ENCODE results near the gene PYY. TPM values are rescaled to one million over a fixed set of nuclear protein-coding genes. Genes with fewer than 3 reads are reported as not detected.

The PYY gene
- total RNA-seq, 1 experiment from 2014 or later: 2.0 TPM

DNA sequence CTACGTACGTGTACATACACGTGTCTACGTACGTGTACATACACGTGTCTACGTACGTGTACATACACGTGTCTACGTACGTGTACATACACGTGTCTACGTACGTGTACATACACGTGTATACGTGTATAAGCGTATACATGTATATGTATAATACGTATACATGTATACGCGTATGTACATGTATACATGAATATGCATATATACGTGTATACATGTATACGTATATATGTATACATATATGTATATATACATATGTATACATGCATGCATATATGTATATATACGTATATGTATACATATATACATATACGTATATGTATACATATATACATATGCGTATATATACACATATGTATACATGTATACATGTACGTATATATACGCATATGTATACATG is 22.2 kb upstream of the PYY start:
- Mint-ChIP-seq H3K4me3 (no peak overlapping the region), H3K27me3 (ENCODE audit: low read depth) (peaks cover 38% of the 10 kb centered on the region), H3K9me3 (no peaks in the 10 kb centered on the region), H3K27ac (no peak overlapping the region), H3K36me3 (ENCODE audit: insufficient read depth in 1 of 3, low read depth in 3 of 3) (no peaks in the 10 kb centered on the region), H3K4me1 (no peaks in the 10 kb centered on the region)
- H4K20me1 ChIP-seq (ENCODE audit: control insufficient read depth, insufficient read depth, insufficient read length): no peaks in the 10 kb centered on the region
- H3K79me2 ChIP-seq (ENCODE audit: insufficient read depth, low read length): no peaks in the 10 kb centered on the region
- H2BK15ac ChIP-seq (ENCODE audit: low read depth, low read length): no peak overlapping the region
- no peak overlapping the region for H4K5ac ChIP-seq (ENCODE audit: insufficient read length, low read depth, low read length)
- no peak overlapping the region for H2BK5ac ChIP-seq (ENCODE audit: insufficient read length, low read length)
- H3K56ac ChIP-seq (ENCODE audit: insufficient read length, low read depth, low read length): no peak overlapping the region
- no peaks in the 10 kb centered on the region for H3K4me1 ChIP-seq (ENCODE audit: insufficient read depth, low read length)
- H2BK120ac ChIP-seq (ENCODE audit: low read depth, low read length, poor library complexity, severe bottlenecking): no peak overlapping the region
- H3K27me3 ChIP-seq (ENCODE audit: insufficient read depth, low read length): no peaks in the 10 kb centered on the region
- H4K8ac ChIP-seq (replicated peaks; ENCODE audit: insufficient read length, low read depth, low read length): no peak overlapping the region
- no peak overlapping the region for H3K4me2 ChIP-seq (ENCODE audit: insufficient read depth, insufficient read length, low read length)
- H3K9ac ChIP-seq (ENCODE audit: extremely low read depth, insufficient read length, low read length): no peak overlapping the region
- TF ChIP-seq, protein P1, sequence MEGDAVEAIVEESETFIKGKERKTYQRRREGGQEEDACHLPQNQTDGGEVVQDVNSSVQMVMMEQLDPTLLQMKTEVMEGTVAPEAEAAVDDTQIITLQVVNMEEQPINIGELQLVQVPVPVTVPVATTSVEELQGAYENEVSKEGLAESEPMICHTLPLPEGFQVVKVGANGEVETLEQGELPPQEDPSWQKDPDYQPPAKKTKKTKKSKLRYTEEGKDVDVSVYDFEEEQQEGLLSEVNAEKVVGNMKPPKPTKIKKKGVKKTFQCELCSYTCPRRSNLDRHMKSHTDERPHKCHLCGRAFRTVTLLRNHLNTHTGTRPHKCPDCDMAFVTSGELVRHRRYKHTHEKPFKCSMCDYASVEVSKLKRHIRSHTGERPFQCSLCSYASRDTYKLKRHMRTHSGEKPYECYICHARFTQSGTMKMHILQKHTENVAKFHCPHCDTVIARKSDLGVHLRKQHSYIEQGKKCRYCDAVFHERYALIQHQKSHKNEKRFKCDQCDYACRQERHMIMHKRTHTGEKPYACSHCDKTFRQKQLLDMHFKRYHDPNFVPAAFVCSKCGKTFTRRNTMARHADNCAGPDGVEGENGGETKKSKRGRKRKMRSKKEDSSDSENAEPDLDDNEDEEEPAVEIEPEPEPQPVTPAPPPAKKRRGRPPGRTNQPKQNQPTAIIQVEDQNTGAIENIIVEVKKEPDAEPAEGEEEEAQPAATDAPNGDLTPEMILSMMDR (conservative IDR thresholded peaks at IDR 0.05): no peak
- no peak overlapping the region for H3K14ac ChIP-seq (ENCODE audit: insufficient read depth, low read length)
- H3K27ac ChIP-seq (ENCODE audit: insufficient read length, low read depth, low read length): no peak overlapping the region
- DNase-seq: no peak
- H2BK12ac ChIP-seq (ENCODE audit: insufficient read length, low read depth, low read length): no peak overlapping the region
- no peak overlapping the region for H2BK20ac ChIP-seq (ENCODE audit: low read depth, low read length, poor library complexity, severe bottlenecking)
- no CpG with 5 or more reads among the region's 27 CpGs for WGBS (ENCODE audit: extremely low coverage, insufficient read length, low lambda C conversion rate)
- no peak overlapping the region for H3K23ac ChIP-seq (ENCODE audit: insufficient read length, low read depth, low read length)
- H2AFZ ChIP-seq (ENCODE audit: low read length): no peak overlapping the region
- H3K9me3 ChIP-seq (ENCODE audit: control insufficient read depth, low read depth, low read length): no peaks in the 10 kb centered on the region
- peaks cover 2% of the 10 kb centered on the region for H3K23me2 ChIP-seq (ENCODE audit: insufficient read length, low read depth, low read length, poor library complexity, severe bottlenecking)
- H3K18ac ChIP-seq (ENCODE audit: insufficient read length, low read depth, low read length): no peak overlapping the region
- no peak overlapping the region for H2AK5ac ChIP-seq (ENCODE audit: insufficient read length, low read length)
- no peak overlapping the region for H4K91ac ChIP-seq (ENCODE audit: insufficient read length, low read depth, low read length)
- no peak overlapping the region for H3T11ph ChIP-seq (ENCODE audit: low read length)
- H3K79me1 ChIP-seq (ENCODE audit: insufficient read depth, low read depth, low read length, poor library complexity, severe bottlenecking): no peaks in the 10 kb centered on the region
- no peak overlapping the region for H3K4ac ChIP-seq (ENCODE audit: low read depth, low read length)

Measured in H9 (cell line).